HG03442 (cell line): ENCODE measurements around the gene ELP5.
A peak's percentile ranks its signal among the peaks of the same experiment; 100 is the strongest.

Experiments used
- ATAC-seq: cut with Tn5 transposase; IDR thresholded peaks from one replicate; pipeline ENCODE4 v1.9.1; 2021; ENCODE audit warnings: mild to moderate bottlenecking, moderate library complexity; ENCODE audit not compliant: unreplicated experiment

ELP5 gene

DNA sequence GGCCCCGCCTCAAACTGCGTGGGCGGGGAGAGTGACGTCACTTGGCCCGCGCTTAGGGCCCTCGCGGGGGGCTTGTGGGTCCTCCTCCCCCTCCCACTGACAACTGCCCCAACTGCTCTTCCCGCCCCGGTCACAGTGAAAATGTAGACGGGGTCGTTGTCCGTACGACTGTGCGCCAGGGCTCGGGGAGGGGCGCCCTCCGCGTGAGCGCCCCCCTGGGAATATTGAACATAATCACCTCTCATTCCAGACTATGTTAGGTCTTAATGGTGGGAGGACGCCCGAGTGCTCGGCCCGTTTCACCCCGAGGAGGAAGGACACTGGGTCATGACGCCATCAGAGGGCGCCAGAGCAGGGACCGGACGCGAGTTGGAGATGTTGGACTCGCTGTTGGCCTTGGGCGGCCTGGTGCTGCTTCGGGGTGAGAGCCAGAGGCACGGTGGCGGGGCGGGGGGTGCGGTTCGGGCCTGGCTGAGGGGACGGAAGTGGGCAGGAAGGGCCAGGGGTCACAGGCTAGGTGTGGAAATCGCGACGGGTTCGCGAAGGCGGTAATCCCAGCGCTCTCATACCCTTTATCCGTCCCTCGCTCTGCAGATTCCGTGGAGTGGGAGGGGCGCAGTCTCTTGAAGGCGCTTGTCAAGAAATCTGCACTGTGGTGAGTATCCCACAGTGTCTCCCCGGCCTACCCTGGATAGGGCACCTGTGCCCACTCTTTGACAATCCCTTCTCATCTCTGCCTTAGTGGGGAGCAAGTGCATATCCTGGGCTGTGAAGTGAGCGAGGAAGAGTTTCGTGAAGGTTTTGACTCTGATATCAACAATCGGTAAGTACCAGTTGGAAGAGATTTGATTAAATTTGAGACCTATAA is at the start of gene ELP5:
Gene ELP5 (plus strand): TSS at position 40 of the 868 bp plus-strand sequence. CDS start 336 bp downstream, at position 376.
- peak; percentile 57 for ATAC-seq

GRCh38 chr17:7203391-7203790 is 48.6 kb upstream of the ELP5 start:
- ATAC-seq, result no peak

DNA sequence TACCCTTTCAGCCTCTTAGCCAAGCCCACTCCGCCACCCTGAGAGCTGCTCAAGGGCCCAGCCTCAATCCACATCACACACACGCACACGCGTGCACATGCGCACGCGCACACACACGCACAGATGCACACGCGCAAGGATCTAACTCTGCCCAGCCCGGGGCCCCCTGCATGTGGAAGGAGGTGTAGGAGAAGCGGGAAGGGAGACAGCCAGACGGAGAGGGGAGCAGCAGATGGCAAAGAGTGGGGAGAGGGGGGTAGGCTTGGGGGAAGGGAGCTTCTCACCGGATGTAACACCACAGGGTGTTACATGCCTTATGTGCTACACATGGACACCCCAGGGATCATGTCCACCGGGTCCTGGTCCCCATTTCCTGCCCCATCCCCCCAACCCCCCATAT is 47.7 kb upstream of the ELP5 start:
- ATAC-seq, result no peak

DNA sequence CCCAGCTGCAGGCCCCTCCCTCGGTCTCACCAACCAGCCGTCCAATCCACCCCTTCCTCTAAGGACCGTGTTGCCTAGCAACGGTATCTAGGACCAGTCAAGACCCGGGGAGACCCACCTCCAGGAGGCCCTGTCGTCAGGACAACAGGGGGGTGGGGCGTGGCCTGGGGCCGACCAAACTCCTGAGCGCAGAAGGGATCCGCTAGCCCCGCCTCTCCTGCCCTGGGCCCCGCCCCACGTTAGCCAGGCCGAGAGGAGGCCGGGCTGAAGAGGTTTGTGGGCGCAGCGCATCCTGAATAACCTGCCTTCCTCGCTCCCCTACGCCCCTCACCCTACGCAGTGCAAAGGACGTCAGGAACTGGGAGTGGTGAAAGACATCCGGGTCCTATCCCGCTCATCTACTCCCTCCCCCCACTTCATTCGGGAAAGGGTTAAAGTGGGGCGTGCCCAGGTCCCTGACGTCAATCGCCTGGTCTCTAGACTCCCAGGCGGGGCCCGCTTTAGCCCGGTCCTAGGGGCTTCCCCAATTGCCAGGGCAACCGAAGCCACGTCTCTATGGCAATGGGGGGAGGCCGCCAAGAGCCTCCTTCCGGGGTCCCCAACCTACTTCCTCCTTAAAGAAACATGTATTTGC is 47.1 kb upstream of the ELP5 start:
- peak; percentile 80 for ATAC-seq

DNA sequence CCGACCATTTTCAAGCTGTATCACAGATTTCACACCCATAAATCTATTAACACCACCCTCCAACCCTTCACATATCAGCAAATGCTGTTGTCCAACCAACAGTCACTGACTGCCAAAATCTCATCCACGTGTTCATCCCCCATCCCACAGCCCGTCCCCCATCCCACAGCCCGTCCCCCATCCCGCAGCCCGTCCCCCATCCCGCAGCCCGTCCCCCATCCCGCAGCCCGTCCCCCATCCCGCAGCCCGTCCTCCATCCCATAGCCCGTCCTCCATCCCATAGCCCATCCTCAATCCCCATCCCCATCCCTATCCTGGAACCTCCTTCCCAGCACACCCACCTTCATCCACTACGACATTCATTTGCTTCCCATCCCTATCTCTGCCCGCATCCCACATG is 46.5 kb upstream of the ELP5 start:
- no peak for ATAC-seq

- no peak for ATAC-seq
These were observed 44.7 kb upstream of the ELP5 start for GRCh38 chr17:7207120-7208001.

DNA sequence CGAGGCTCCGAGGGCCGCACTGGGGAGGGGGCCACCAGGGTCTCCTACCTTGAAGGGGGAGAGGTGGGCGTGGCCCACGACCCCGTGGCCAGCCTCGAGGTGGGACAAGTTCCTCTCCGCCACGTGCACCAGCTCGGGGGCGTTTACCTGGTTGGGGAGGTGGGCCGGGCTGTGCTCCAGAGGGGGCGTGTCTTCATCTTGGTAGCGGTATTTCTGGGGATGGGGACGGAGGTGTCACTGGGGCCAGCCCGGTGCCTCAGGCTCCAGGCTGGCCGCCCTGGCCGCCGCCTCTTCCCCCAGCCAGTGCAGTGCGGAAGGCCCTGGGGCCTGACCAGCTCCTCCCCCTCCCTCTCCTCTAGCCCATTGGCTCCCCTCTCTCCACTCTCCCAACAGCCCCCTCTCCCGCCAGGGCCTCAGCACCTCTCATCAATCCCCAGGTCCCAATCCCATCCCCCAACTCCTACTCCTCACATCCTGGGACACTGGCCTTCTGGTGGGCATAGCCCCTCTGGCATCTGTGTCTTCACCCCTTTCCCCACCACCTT is 43.9 kb upstream of the ELP5 start:
- ATAC-seq, result no peak

- ATAC-seq, result no peak
These were observed 43.1 kb upstream of the ELP5 start for GRCh38 chr17:7208754-7209460.

GRCh38 chr17:7211491-7212273 is 40.3 kb upstream of the ELP5 start:
- ATAC-seq, result no peak

- no peak for ATAC-seq
These were observed 38.1 kb upstream of the ELP5 start for GRCh38 chr17:7213895-7214299.

- ATAC-seq, result peak; percentile 70
These were observed 37.5 kb upstream of the ELP5 start for GRCh38 chr17:7214300-7215135.

GRCh38 chr17:7215136-7215638 is 36.8 kb upstream of the ELP5 start:
- no peak for ATAC-seq

GRCh38 chr17:7215652-7216180 is 36.3 kb upstream of the ELP5 start:
- ATAC-seq, result no peak

DNA sequence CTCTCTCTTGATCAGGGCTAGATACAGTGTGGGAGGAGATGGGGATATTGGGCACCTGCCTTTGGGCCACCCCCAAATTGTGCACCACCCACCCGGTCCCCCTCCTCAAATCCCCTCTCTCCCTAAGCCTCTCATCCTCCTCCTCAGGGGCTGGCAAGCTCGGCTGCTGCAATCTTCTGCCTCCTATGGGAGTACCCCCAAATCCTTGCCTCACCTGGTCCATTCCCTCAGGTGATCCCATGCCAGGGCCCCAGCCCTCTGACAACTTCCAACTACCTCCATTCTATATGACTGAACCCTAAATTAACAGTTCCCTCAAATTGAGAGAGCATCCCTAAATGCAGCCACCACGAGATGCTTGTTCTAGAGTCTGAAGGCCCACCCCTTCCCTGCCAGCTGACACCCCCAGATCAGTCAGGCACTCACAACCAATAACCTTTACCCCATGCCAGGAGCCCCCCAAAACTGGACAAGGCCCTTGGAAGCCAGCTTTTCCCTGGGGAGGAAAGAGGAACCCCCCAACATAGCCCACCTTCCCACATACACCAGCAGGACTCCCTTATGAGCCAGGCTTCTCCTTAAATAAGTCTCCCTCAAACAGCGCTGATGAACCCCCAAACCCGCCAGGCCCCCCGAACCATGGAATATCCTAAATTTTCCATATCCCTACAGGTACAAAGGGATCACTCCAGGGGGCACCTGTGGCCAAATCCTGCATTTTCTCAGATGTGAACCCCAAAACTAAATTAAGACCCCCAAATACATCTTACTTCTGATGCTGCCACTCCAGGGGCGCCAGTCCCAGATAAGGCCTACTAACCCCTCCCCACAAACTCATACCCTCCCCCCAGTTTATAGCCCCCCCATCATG is 35.5 kb upstream of the ELP5 start:
- no peak for ATAC-seq

DNA sequence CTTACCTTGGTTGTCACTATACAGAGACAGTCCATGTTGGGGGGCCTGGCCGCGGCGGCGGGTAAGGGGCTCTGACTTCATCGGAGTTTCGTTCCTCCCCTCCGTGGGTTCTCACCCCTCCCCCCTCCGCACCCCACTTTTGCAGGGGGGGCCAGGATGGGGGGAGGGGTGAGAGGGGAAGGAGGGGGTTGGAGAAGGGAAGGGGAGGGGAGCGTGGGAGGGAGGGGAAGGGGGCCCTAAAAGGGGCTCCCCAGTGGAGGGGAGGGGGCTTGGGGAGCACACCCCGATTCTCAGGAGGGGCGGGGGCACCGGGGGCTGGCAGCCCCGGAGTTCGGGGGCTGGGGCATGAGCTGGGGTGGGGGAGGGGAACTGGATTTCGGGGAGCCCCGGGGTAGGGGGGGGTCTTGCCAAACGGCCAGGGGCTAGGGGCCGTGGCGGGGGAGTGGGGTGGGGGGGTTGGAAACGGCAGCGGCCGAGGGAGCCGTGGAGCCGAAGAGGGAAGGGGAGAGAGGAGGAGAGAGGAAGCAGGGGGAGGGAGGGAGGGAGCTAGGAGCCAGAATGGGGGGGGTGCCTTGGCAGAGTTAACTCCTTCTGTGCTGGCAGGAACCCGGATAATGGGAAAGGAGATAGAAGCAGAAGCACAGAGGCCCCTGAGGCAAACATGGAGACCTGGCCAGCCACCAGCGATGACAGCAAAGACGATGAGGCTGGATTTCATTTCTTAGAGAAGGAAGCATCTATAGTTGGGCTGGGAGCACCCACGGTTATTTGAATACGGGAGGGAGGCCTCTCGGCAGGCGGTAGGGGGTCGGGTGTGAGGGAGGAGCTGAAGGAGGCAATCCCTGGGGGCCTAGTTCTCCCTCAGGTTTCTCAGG is 34.7 kb upstream of the ELP5 start:
- no peak for ATAC-seq

GRCh38 chr17:7218166-7218565 is 33.8 kb upstream of the ELP5 start:
- ATAC-seq, result no peak
